D721Med (cell line): Measurements from ENCODE around the gene ZNF300.
A peak's percentile ranks its signal among the peaks of the same experiment; 100 is the strongest.
"Not testable (repeated sequence)": the region's sequence is repeated elsewhere in the genome, so short reads cannot be mapped to it uniquely, and the experiment has no call there.

Experiments
- DNase-seq: peaks from one replicate; pipeline ENCODE4 v3.0.0; 2011; ENCODE audit warnings: low spot score; ENCODE audit not compliant: insufficient read length
- FAIRE-seq: peaks from 2 replicates; lab custom pipeline; 2011; peaks lifted over from hg19 to GRCh38; lab: Jason Lieb, UNC
- CTCF ChIP-seq: IDR thresholded peaks from 2 replicates; pipeline ENCODE4 v1.5.1; 2012; ENCODE audit warnings: mild to moderate bottlenecking, control low read depth; ENCODE audit not compliant: insufficient read depth; ENCODE audit errors: missing control alignments

The ZNF300 gene

GRCh38 chr5:150860246-150860821 is 44.4 kb downstream of the ZNF300 start:
- no peak for TF ChIP-seq CTCF
- no peak for DNase-seq
- no peak for FAIRE-seq

GRCh38 chr5:150856700-150857099 is 48.1 kb downstream of the ZNF300 start:
- DNase-seq, FAIRE-seq: not testable (repeated sequence)

GRCh38 chr5:150853561-150853960 is 51.2 kb downstream of the ZNF300 start:
- TF ChIP-seq CTCF, result no peak
- DNase-seq (no peak), FAIRE-seq (no peak)

GRCh38 chr5:150851039-150851438 is 53.7 kb downstream of the ZNF300 start:
- DNase-seq, result no peak
- FAIRE-seq, result no peak
- no peak for TF ChIP-seq CTCF

- no peak for DNase-seq
- no peak for TF ChIP-seq CTCF
- no peak for FAIRE-seq
Observed at GRCh38 chr5:150848271-150848670, 56.5 kb downstream of the ZNF300 start.

- DNase-seq (no peak), FAIRE-seq (no peak)
- no peak for TF ChIP-seq CTCF
Observed at GRCh38 chr5:150847334-150847695, 57.5 kb downstream of the ZNF300 start.

GRCh38 chr5:150846654-150847333 is 58.0 kb downstream of the ZNF300 start:
- FAIRE-seq (no peak), DNase-seq (peak; percentile 29)
- TF ChIP-seq CTCF, result peak; percentile 95

- FAIRE-seq, DNase-seq: not testable (repeated sequence)
Observed at GRCh38 chr5:150846308-150846653, 58.5 kb downstream of the ZNF300 start, which contains the start of gene IRGM. IRGM (plus strand) TSS chr5:150846521; CDS start chr5:150848124, 1,603 bp downstream.

GRCh38 chr5:150845185-150845859 is 59.5 kb downstream of the ZNF300 start:
- FAIRE-seq, DNase-seq: not testable (repeated sequence)
